ELR (cell line): ENCODE results near the gene MAPRE3.
A peak's percentile ranks its signal among the peaks of the same experiment; 100 is the strongest.

Experiments
- DNase-seq: peaks from one replicate; pipeline ENCODE4 v3.0.0-alpha.2; 2015; ENCODE audit warnings: low read depth

Gene MAPRE3

DNA sequence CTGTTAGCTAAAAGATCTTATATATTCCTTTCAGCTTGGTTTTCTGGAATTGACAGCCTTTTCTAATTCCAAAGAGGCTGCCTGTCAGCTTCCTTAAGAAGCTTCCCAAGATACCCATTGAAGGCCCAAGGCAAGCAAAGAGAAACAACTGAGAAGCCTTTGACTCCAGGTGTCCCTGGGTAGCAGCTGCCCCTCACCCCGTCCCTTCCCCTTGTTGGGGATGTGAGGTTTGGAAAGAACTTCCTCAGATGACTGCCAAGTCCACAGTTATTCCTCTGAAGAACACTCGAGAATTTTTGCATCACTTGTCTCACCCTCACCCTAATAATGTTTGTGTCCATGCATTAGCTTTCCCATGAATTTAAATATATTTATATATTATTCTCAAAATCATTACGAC is 13.3 kb downstream of the MAPRE3 start:
- no peak for DNase-seq

DNA sequence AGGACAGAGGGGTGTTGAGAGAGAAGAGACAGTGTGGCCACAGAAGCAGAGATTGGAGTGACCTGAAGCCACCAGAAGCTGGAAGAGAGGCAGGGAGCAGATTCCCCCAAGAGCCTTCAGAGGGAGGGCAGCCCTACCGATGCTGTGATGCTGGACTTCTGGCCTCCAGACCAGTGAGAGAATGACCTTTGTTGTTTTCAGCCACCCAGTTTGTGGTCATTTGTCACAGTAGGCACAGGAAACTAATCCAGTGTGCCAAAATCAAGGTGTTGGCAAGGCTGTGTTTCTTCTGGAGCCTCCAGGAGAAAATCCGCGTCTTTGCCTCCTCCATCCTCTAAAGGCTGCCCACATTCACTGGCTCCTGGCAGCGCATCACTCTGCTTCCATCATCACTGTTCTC is 15.4 kb downstream of the MAPRE3 start:
- DNase-seq, result no peak

DNA sequence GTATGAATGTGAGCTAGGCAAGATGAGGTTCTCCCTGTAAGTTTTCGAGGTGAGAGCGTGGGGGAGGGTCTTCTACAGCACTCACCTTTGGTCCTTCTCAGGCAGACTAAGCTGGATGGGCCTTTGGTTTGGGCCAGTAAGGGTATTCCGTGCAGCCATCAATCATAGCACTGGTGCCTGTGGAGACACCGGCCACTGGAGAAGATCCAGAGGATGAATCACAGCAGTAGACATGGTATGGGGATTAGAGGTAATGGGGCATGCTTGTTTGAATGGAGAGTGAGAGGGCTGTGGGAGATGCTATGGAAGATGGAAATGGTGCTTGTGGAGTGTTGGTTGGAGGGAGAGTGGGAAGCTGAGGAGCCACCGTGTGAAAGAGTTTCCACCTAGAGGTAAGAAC is 16.1 kb downstream of the MAPRE3 start:
- DNase-seq, result no peak

DNA sequence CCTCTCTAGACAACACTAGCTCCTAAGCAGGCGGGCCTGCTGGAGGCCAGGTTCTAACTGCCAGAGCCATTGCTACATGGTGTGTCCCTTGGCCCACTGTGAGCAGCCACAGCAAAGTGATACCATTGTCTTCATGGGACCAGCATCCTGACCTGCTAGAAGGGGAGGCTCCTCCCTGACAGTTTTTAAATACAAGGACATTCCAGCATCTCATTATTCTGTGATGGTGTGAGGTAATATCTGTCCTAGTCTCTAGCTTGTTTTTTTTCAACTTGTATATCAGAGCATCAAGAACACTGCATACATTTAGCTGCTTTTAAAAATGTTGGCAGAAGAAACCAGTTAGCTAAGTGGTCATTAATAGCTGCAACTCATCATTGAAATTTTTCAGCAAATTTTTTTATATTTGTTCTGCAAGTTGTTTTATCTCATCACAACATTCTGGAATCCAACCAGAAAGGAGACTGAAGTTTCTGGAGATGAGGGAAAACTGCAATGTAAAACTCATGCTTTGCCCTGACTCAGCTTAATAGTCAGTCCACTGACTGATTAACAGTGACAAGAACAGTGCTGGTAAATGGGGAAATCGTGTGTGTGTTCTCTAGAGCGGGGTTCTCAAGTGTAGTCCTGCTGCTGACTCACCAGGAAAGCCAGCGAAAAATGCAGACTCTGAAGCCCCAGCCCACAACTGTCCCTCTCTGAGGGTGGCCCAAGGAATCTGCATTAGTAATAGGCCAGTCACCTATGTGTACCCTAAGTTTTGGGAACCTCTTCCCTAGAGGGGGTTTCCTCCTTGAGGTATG is 17.8 kb downstream of the MAPRE3 start:
- peak; percentile 63 for DNase-seq

GRCh38 chr2:26989156-26989555 is 18.7 kb downstream of the MAPRE3 start:
- DNase-seq, result peak; percentile 47

GRCh38 chr2:26991717-26992116 is 21.3 kb downstream of the MAPRE3 start:
- no peak for DNase-seq

DNA sequence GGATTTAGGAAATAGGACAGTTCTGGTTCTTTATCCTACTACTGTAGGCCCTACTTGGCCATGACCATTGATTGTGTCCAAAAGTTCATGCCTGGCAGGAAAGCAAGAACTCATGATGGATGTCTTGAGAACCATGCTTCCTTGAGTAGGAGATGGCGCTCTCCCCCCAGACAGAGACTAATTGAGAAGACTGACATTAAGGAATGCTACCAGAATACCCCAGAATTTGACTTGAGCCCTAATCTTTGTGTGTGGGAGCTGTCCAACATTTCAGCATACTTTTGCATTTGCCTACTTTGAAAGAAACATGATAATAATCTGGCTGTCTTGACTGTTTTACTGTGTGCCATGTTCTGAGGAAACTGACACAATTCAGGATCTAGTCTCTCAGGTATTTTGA is 23.3 kb downstream of the MAPRE3 start:
- no peak for DNase-seq

- DNase-seq, result no peak
Observed at GRCh38 chr2:26994983-26995382, 24.5 kb downstream of the MAPRE3 start.

- DNase-seq, result no peak
Observed at GRCh38 chr2:26997394-26997793, 27.0 kb downstream of the MAPRE3 start.

DNA sequence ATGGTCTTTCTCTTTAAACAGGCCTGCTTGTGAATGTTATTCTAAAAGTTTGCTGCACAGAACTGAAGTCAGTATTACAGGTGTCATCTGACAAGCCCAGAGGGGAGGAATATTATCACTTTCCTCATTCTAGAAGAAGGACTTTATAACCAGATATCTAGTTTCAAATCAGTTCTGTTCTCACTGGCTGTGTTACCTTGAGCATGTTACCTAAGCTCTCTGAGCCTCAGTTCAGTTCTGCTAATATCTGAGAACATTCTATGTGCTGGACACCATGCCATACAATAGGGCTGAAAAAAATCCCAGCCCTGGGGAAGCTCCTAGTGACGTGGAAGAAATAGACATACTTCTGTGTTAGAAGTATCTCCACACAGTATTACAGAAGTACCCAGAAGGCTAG is 27.9 kb downstream of the MAPRE3 start:
- no peak for DNase-seq

- DNase-seq, result no peak
Observed at GRCh38 chr2:27000228-27000627, 29.8 kb downstream of the MAPRE3 start.

DNA sequence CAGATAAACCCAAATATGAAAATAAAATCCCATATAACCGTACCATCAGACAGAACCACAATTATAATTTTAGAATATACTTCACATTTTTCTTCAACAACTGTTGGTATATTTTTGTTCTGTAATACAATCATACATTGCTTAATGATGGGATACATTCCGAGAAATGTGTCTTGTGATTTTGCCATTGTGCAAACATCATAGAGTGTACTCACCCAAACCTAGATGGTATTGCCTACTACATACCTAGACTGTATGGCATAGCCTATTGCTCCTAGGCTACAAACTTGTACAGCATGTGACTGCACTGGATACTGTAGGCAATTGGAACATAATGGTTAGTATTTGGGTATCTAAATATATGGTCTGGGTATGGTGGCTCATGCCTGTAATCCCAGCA is 30.6 kb downstream of the MAPRE3 start:
- DNase-seq, result no peak

DNA sequence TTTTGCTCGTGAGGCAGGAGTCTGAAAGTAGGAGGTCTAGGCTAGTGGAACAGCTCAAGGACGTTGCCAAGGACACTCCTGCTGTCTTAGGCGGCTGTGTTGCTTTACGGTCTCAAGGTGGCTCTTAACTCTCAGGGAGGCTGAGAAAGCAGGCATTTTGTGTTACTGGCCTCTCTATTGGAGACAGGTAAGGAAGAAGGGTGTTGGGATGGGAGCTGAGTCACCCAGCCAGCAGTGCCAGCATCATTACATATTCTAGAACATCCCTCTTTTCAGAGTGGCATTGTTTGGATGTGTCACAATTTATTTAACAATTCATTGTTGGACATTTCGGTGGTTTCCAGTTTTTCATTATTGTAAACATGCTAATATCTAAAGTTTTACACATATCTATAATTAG is 31.5 kb downstream of the MAPRE3 start:
- DNase-seq, result no peak

GRCh38 chr2:27003007-27003406 is 32.6 kb downstream of the MAPRE3 start:
- peak; percentile 52 for DNase-seq

DNA sequence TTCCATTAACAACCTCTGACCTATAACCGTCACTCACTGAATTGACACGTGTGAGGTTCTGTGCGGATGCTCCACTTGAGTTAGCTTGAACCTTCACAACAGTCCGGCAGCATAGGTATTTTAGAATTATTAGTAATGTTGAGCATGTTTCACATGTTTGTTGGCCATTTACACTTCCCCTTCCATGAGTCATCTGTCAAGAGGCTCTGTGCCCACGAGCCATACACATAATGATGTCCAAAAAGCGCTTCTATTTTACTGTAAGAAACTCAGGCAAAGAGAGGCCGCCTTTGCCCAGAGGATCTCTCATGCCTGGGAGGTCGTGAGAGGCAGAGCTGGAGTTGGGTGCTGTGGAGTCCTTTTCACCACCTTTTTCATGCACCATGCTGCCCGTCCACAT is 33.4 kb downstream of the MAPRE3 start:
- peak; percentile 68 for DNase-seq

- DNase-seq, result no peak
Observed at GRCh38 chr2:27006602-27007415, 36.4 kb downstream of the MAPRE3 start.

- no peak for DNase-seq
Observed at GRCh38 chr2:27007416-27008374, 37.3 kb downstream of the MAPRE3 start.

- DNase-seq, result no peak
Observed at GRCh38 chr2:27008678-27009077, 38.2 kb downstream of the MAPRE3 start.

GRCh38 chr2:27009083-27009482 is 38.6 kb downstream of the MAPRE3 start:
- no peak for DNase-seq

- no peak for DNase-seq
Observed at GRCh38 chr2:27009716-27010115, 39.3 kb downstream of the MAPRE3 start.

DNA sequence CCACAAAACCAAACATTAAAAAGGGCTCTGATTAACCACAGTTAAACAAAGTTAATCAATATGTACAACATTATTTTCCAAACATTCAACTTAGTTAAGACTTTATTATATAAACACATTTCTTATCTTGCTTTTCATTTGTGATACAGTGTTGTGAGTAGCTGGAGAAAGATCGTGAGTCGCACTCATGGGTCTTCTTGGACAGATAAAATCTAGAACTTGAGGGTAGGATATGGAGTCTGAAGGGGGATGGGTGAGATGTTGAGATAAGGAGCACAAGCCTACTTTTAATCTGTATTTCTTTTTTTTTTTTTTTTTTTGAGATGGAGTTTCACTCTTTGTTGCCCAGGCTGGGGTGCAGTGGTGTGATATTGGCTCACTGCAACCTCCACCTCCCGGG is 39.7 kb downstream of the MAPRE3 start:
- DNase-seq, result peak; percentile 25

- no peak for DNase-seq
Observed at GRCh38 chr2:27013738-27014137, 43.3 kb downstream of the MAPRE3 start.
